Ovary (tissue), 9 donors: ENCODE results near the gene COMMD4. TPM values are rescaled to one million over a fixed set of nuclear protein-coding genes. Genes with fewer than 3 reads are reported as not detected.
"Not testable (repeated sequence)": the region's sequence is repeated elsewhere in the genome, so short reads cannot be mapped to it uniquely, and the experiment has no call there.

ENCODE experiments used
- DNase-seq, 5 donors: peaks; one replicate each; pipeline ENCODE4 v3.0.0-alpha.2; 2019 to 2020
- H3K27ac ChIP-seq, 2 donors: fragments of 200-600 bp; one replicate each; pipeline versions ENCODE4 v1.5.1 to v1.8.0; 2019 to 2022
- H3K27me3 ChIP-seq: fragments of 200-600 bp; one replicate; pipeline ENCODE4 v1.8.0; 2022
- H3K36me3 ChIP-seq: fragments of 200-600 bp; sonication (generic); one replicate; pipeline ENCODE4 v1.5.1; 2019
- H3K4me1 ChIP-seq: one replicate; pipeline ENCODE4 v1.8.1; 2013; ENCODE audit warnings: mild to moderate bottlenecking, moderate library complexity; ENCODE audit not compliant: insufficient read depth
- H3K4me3 ChIP-seq: fragments of 200-600 bp; sonication (generic); one replicate; pipeline ENCODE4 v1.5.1; 2017
- H3K9me3 ChIP-seq, 2 donors: fragments of 200-600 bp in 1 of 2; sonication (generic) in 1 of 2; one replicate each; pipeline versions ENCODE4 v1.5.1 to v1.8.1; 2013 to 2019; ENCODE audit warnings: mild to moderate bottlenecking in 1 of 2, moderate library complexity in 1 of 2
- EP300 ChIP-seq: sonication (generic); formaldehyde crosslinking; IDR thresholded peaks from one replicate; pipeline ENCODE4 v1.6.1; 2017; ENCODE audit warnings: antibody characterized with exemption
- POLR2A ChIP-seq: fragments of 450-650 bp; IDR thresholded peaks from one replicate; pipeline ENCODE4 v1.6.1; 2017; ENCODE audit warnings: antibody characterized with exemption, mild to moderate bottlenecking, moderate library complexity
- WGBS, 3 donors: extraction: QIAGEN DNeasy Blood & Tissue Kit in 1 of 3; methylation state at CpG; one replicate each; pipeline versions ENCODE4 v1.1.5 to v1.1.7; 2013 to 2017; 5-methylcytosine and 5-hydroxymethylcytosine counted together
- intact Hi-C, 4 donors: fragments of 100-400 bp; cut with DNase I; formaldehyde crosslinking; loops; one replicate each; pipeline versions ENCODE4 v1.11.0 to v1.15.1; 2022 to 2023
- polyA plus RNA-seq, 2 donors: library from polyadenylated mRNA; stranded (reverse); fragments of 200-250 nt in 1 of 2; fragments of 350-450 nt in 1 of 2; fragmentation: Illumina TruSeq in 1 of 2; extraction: RNeasy Lipid Tissue Mini Kit (QIAGEN cat#74804) in 1 of 2; gene quantifications; one replicate each; pipeline ENCODE4 v1.2.3, GENCODE V29; 2013 to 2014
- total RNA-seq, 7 donors: library from RNA; depleted of rRNA in 2 of 7; stranded (reverse); fragments of >200 nt in 2 of 7; fragmentation: NEBNext Ultra II Directional in 3 of 7; extraction: Animal tissue kit (Norgen Biotek cat#: 25700) in 3 of 7; gene quantifications; one replicate each; pipeline versions ENCODE4 v1.1.0 to v1.2.4, GENCODE V29; 2016 to 2023
- TF ChIP-seq, protein P1 (sequence below), 3 donors: fragments of 450-650 bp in 2 of 3; fragments of 200-600 bp in 1 of 3; IDR thresholded peaks; one replicate each; pipeline versions ENCODE4 v1.5.1 to v1.8.0; 2016 to 2022; ENCODE audit warnings: antibody characterized with exemption in 3 of 3, mild to moderate bottlenecking in 1 of 3
- donor health status: DM: no; HTN: no; CAD: no; lungs with moderate emphysema.
- donor health status: DM: no; HTN: no; CAD: no.
- donor health status: Bipolar disorder and iron deficiency.
- donor health status: DM: yes; HTN: yes; CAD: no.
- donor health status: DM: no; HTN: no; CAD: no.
- donor health status: DM: yes; HTN: yes; CAD: no.

COMMD4 gene
- total and polyA plus RNA-seq, 9 donors = 12.1 to 67.9 (median 42.0) TPM

DNA sequence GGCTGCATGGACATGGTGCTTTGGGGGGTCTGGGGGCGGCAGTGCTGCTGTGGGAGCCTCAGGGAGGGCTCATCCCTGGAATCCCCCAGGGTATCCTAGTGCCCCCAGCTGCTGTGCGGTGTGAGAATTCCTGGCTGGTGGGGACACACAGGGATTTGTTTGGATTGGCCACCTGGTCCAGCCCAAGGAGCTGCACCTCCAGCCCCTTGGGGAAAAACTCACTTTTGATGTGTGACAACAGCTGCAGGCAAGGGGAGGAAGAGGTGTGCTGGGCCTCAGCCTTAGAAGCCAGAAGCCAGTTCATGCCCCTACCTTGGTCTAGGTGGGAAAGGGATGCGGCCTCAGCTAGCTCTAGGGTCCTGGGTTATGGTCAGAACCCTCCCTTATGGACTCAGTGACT, 8.4 kb upstream of the COMMD4 start:
- Histone ChIP-seq H3K27me3 (no peaks in the 10 kb centered on the region), H3K4me3 (no peak overlapping the region), H3K9me3 (no peaks in the 10 kb centered on the region), H3K4me1 (no peaks in the 10 kb centered on the region), H3K36me3 (no peaks in the 10 kb centered on the region), H3K27ac (no peak overlapping the region)
- intact Hi-C loops = loop anchor here in 1 of 4 donors (10.0 kb wide), 1 partner anchor 93 kb away; no protein-coding TSS in a partner anchor
- no peak for DNase-seq
- 82 to 91% (median 84%) methylated on average over 3 of the region's 3 CpGs for WGBS, 3 donors
- TF ChIP-seq POLR2A = no peak

DNA sequence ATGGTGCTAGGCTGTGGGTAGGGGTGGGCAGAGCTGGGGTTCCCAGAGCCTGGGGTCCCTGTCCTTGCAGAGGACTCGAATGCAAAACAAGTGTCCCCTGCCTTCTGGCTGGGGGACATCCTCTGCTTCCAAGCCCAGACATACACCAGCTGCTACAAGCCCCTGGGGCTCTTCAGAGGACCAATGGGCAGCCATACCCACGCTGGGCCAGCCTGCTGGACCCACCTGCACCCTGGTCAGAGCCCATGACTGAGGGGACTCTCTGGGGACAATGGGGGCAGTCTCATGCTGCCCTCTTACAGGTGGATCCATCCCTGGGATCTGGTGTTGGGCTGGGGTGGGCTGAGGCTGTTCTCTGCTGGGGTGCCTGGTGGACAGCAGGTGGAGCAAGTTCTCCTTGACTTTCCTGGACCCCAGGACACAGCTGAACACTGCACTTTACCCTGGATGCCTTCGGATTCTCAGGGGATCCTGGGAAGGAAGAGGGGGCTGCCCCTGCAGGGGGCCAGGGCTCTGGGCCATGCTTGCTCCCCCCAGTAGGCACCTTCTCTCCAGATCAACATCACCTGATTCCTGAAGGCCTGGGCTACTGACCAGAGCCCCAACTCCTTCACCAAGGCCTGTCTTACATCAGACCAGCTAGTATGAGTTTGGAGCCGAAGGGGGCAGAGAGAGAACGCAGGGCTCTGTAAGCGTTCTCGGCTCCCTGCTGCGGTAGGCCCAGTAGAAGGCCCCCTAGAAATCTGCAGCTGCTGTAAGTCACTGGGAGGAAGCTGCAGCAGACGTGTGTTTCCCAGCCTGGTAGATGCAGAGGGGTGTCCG, 7.2 kb upstream of the COMMD4 start:
- Histone ChIP-seq H3K36me3 (no peaks in the 10 kb centered on the region), H3K27ac (no peak overlapping the region), H3K9me3 (no peaks in the 10 kb centered on the region), H3K27me3 (no peaks in the 10 kb centered on the region), H3K4me3 (no peak overlapping the region), H3K4me1 (no peaks in the 10 kb centered on the region)
- intact Hi-C loops = loop anchor here in 1 of 4 donors (10.0 kb wide), 1 partner anchor 94 kb away; no protein-coding TSS in a partner anchor
- TF ChIP-seq POLR2A = no peak
- no peak for TF ChIP-seq EP300
- TF ChIP-seq, protein P1, sequence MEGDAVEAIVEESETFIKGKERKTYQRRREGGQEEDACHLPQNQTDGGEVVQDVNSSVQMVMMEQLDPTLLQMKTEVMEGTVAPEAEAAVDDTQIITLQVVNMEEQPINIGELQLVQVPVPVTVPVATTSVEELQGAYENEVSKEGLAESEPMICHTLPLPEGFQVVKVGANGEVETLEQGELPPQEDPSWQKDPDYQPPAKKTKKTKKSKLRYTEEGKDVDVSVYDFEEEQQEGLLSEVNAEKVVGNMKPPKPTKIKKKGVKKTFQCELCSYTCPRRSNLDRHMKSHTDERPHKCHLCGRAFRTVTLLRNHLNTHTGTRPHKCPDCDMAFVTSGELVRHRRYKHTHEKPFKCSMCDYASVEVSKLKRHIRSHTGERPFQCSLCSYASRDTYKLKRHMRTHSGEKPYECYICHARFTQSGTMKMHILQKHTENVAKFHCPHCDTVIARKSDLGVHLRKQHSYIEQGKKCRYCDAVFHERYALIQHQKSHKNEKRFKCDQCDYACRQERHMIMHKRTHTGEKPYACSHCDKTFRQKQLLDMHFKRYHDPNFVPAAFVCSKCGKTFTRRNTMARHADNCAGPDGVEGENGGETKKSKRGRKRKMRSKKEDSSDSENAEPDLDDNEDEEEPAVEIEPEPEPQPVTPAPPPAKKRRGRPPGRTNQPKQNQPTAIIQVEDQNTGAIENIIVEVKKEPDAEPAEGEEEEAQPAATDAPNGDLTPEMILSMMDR (IDR thresholded peaks at IDR 0.05) = no peak
- 69 to 71% (median 70%) methylated on average over 10 of the region's 10 CpGs for WGBS, 3 donors
- DNase-seq = no peak

DNA sequence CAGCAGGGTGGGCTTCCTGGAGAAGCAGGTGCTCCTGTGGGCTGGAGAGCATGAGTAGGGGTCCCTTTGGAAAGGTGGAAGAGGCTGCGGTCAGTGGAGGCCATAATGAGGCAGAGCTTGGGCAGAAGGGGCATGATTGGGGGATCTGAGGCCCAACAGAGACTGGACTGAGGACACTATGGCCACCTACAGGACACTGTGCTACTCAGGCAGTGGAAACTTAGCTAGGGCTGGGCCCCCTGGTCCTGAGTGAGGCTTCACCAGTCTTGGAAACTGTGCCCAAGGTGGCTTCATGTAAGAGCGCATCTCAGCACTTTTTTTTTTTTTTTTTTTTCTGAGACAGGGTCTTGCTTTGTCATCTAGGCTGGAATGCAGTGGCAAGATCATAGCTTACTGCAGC, 6.3 kb upstream of the COMMD4 start:
- Histone ChIP-seq H3K36me3 (no peaks in the 10 kb centered on the region), H3K4me3 (no peak overlapping the region), H3K9me3 (no peaks in the 10 kb centered on the region), H3K27me3 (no peaks in the 10 kb centered on the region), H3K4me1 (no peaks in the 10 kb centered on the region), H3K27ac (no peak overlapping the region)
- no peak for TF ChIP-seq POLR2A
- TF ChIP-seq, protein P1 (IDR thresholded peaks at IDR 0.05) = no peak
- TF ChIP-seq EP300 = no peak
- WGBS, 3 donors = 79 to 94% (median 84%) methylated on average over 2 of the region's 2 CpGs
- intact Hi-C loops = loop anchor here in 1 of 4 donors (10.0 kb wide), 1 partner anchor 95 kb away; no protein-coding TSS in a partner anchor
- DNase-seq = no peak

DNA sequence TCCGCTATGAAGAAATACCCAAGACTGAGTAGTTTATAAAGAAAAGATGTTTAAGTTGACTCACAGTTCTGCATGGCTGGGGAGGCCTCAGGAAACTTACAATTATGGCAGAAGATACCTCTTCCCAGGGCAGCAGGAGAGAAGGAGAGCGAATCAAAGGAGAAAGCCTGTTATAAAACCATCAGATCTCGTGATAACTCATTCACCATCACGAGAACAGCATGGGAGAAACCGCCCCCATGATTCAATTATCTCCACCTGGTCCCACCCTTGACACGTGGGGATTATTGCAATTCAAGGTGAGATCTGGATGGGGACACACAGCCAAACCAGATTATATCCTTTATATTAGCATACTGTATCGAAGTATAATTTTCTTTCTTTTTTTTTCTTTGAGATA, 3.8 kb upstream of the COMMD4 start:
- H3K4me1 ChIP-seq, DNase-seq, H3K36me3 ChIP-seq, intact Hi-C loops, H3K4me3 ChIP-seq, H3K9me3 ChIP-seq, H3K27ac ChIP-seq, H3K27me3 ChIP-seq: not testable (repeated sequence)
- WGBS, 3 donors = 63 to 66% (median 65%) methylated on average over 7 of the region's 7 CpGs

DNA sequence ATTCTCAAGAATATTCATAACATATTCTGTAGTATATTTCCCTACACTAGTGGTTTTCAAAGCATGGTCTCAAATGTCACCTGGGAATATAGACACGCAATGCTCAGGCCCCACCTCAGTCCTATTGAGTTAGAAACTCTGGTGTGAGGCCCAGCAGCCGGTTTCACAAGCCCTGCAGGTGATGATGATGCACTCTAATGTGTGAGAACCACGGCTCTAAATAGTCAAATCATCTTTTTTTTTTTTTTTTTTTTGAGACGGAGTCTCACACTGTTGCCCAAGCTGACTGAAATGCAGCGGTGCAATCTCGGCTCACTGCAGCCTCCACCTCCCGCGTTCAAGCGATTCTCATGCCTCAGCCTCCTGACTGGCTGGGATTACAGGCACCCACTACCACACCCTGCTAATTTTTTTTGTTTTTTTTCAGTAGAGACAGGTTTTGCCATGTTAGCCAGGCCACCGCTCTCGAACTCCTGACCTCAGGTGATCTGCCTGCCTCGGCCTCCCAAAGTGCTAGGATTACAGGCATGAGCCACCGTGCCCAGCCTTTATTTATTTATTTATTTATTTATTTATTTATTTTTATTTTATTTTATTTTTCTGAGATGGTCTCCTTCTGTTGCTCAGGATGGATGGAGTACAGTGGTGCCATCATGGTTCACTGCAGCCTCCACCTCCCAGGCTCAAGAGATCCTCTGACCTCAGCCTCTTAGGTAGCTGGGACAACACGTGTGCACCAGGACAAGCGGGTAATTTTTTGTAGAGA, 2.0 kb upstream of the COMMD4 start:
- H3K4me3 ChIP-seq, H3K36me3 ChIP-seq, H3K4me1 ChIP-seq, H3K27ac ChIP-seq, DNase-seq, H3K27me3 ChIP-seq, intact Hi-C loops, H3K9me3 ChIP-seq: not testable (repeated sequence)
- WGBS, 3 donors = 89 to 91% (median 90%) methylated on average over 15 of the region's 15 CpGs
